ENCODE data around the gene DNAH11. TPM values are rescaled to one million over a fixed set of nuclear protein-coding genes. Genes with fewer than 3 reads are reported as not detected.

DNAH11 gene
- total and polyA plus RNA-seq, 2 donors (not counting 1 experiment from before 2014, with no cell fraction given), result 0.33 to 0.34 TPM

- Histone ChIP-seq H2AFZ (ENCODE audit: low read length) (no peak overlapping the region), H3K4me3 (replicated peaks in 1 of 4; ENCODE audit: control extremely low read depth in 1 of 4, insufficient read depth in 1 of 4, low read depth in 3 of 4, low read length in 4 of 4) (no peak overlapping the region), H3K27me3 (ENCODE audit: control insufficient read depth, insufficient read depth, low read length) (no peaks in the 10 kb centered on the region), H3K9ac (ENCODE audit: insufficient read depth, low read length) (no peak overlapping the region), H3K4me2 (ENCODE audit: extremely low read depth, insufficient read depth, low read length) (no peak overlapping the region), H3K9me3 (ENCODE audit: control insufficient read depth, insufficient read depth, low read depth, low read length) (no peaks in the 10 kb centered on the region), H3K79me2 (ENCODE audit: control insufficient read depth, insufficient read depth, low read length) (no peaks in the 10 kb centered on the region), H3K27ac (ENCODE audit: insufficient read depth, low read length) (no peak overlapping the region), H4K20me1 (ENCODE audit: control insufficient read depth, extremely low read depth, insufficient read depth, low read length) (no peaks in the 10 kb centered on the region), H3K4me1 (ENCODE audit: control insufficient read depth, extremely low read depth, insufficient read depth, low read length) (no peaks in the 10 kb centered on the region), H3K36me3 (ENCODE audit: control insufficient read depth, insufficient read depth, low read length) (no peaks in the 10 kb centered on the region)
- TF ChIP-seq CTCF (conservative IDR thresholded peaks at IDR 0.05 in 1 of 2, IDR thresholded peaks at IDR 0.05 in 1 of 2; ENCODE audit: low read depth in 1 of 2, low read length in 2 of 2) (no peak), EZH2 (IDR thresholded peaks at IDR 0.05; ENCODE audit: low read length, missing control alignments) (no peak)
- DNase-seq (ENCODE audit: low read depth in 2 of 2), result no peak
These were observed 114.0 kb downstream of the DNAH11 start for GRCh38 chr7:21656796-21657195.

GRCh38 chr7:21670496-21670895 is 127.7 kb downstream of the DNAH11 start:
- Histone ChIP-seq H3K4me2 (ENCODE audit: extremely low read depth, insufficient read depth, low read length) (no peak overlapping the region), H2AFZ (ENCODE audit: low read length) (no peak overlapping the region), H3K4me3 (replicated peaks in 1 of 4; ENCODE audit: control extremely low read depth in 1 of 4, insufficient read depth in 1 of 4, low read depth in 3 of 4, low read length in 4 of 4) (no peak overlapping the region), H3K9me3 (ENCODE audit: control insufficient read depth, insufficient read depth, low read depth, low read length) (no peaks in the 10 kb centered on the region), H3K27me3 (ENCODE audit: control insufficient read depth, insufficient read depth, low read length) (no peaks in the 10 kb centered on the region), H3K79me2 (ENCODE audit: control insufficient read depth, insufficient read depth, low read length) (no peaks in the 10 kb centered on the region), H3K27ac (ENCODE audit: insufficient read depth, low read length) (no peak overlapping the region), H3K36me3 (ENCODE audit: control insufficient read depth, insufficient read depth, low read length) (no peaks in the 10 kb centered on the region), H4K20me1 (ENCODE audit: control insufficient read depth, extremely low read depth, insufficient read depth, low read length) (no peaks in the 10 kb centered on the region), H3K4me1 (ENCODE audit: control insufficient read depth, extremely low read depth, insufficient read depth, low read length) (no peaks in the 10 kb centered on the region), H3K9ac (ENCODE audit: insufficient read depth, low read length) (no peak overlapping the region)
- no peak for DNase-seq (ENCODE audit: low read depth in 2 of 2)
- TF ChIP-seq EZH2 (IDR thresholded peaks at IDR 0.05; ENCODE audit: low read length, missing control alignments), result no peak
- no peak for TF ChIP-seq CTCF (conservative IDR thresholded peaks at IDR 0.05 in 1 of 2, IDR thresholded peaks at IDR 0.05 in 1 of 2; ENCODE audit: low read depth in 1 of 2, low read length in 2 of 2)

- no peak for TF ChIP-seq CTCF (conservative IDR thresholded peaks at IDR 0.05 in 1 of 2, IDR thresholded peaks at IDR 0.05 in 1 of 2; ENCODE audit: low read depth in 1 of 2, low read length in 2 of 2)
- TF ChIP-seq EZH2 (IDR thresholded peaks at IDR 0.05; ENCODE audit: low read length, missing control alignments), result no peak
- DNase-seq (ENCODE audit: low read depth in 2 of 2), result no peak
- Histone ChIP-seq H3K9ac (ENCODE audit: insufficient read depth, low read length) (no peak overlapping the region), H3K4me2 (ENCODE audit: extremely low read depth, insufficient read depth, low read length) (no peak overlapping the region), H3K9me3 (ENCODE audit: control insufficient read depth, insufficient read depth, low read depth, low read length) (no peaks in the 10 kb centered on the region), H4K20me1 (ENCODE audit: control insufficient read depth, extremely low read depth, insufficient read depth, low read length) (no peaks in the 10 kb centered on the region), H2AFZ (ENCODE audit: low read length) (no peak overlapping the region), H3K4me3 (replicated peaks in 1 of 4; ENCODE audit: control extremely low read depth in 1 of 4, insufficient read depth in 1 of 4, low read depth in 3 of 4, low read length in 4 of 4) (no peak overlapping the region), H3K79me2 (ENCODE audit: control insufficient read depth, insufficient read depth, low read length) (no peaks in the 10 kb centered on the region), H3K27ac (ENCODE audit: insufficient read depth, low read length) (no peak overlapping the region), H3K4me1 (ENCODE audit: control insufficient read depth, extremely low read depth, insufficient read depth, low read length) (no peaks in the 10 kb centered on the region), H3K36me3 (ENCODE audit: control insufficient read depth, insufficient read depth, low read length) (no peaks in the 10 kb centered on the region), H3K27me3 (ENCODE audit: control insufficient read depth, insufficient read depth, low read length) (no peaks in the 10 kb centered on the region)
These were observed 129.0 kb downstream of the DNAH11 start for GRCh38 chr7:21671859-21672258.

All from fibroblast of lung (primary cell).